Pancreas (tissue), 10 donors: ENCODE measurements around the gene TMEM235. TPM values are rescaled to one million over a fixed set of nuclear protein-coding genes. Genes with fewer than 3 reads are reported as not detected.

Source experiments
- ATAC-seq, 4 donors: fragments of 200-7000 bp; cut with Tn5 transposase; one replicate each; pipeline versions ENCODE4 v1.8.0 to v1.9.1; 2020; ENCODE audit warnings: mild to moderate bottlenecking in 4 of 4, moderate library complexity in 4 of 4
- DNase-seq, 6 donors: peaks; one replicate each; pipeline ENCODE4 v3.0.0-alpha.2; 2020
- FAIRE-seq: peaks from 2 replicates; lab custom pipeline; 2012; peaks lifted over from hg19 to GRCh38; lab: Jason Lieb, UNC
- H3K27ac ChIP-seq, 4 donors: fragments of 200-600 bp; sonication (generic); 1 replicate in 3 of 4; 2 replicates in 1 of 4; pipeline versions ENCODE4 v1.5.0 to v1.8.0; 2020
- H3K27me3 ChIP-seq, 4 donors: fragments of 200-600 bp; one replicate each; pipeline ENCODE4 v1.8.0; 2021
- H3K36me3 ChIP-seq, 3 donors: fragments of 200-600 bp; sonication (generic) in 1 of 3; one replicate each; pipeline versions ENCODE4 v1.5.0 to v1.8.0; 2020 to 2021
- H3K4me1 ChIP-seq, 3 donors: fragments of 200-600 bp; one replicate each; pipeline ENCODE4 v1.8.0; 2021
- H3K4me3 ChIP-seq, 4 donors: fragments of 200-600 bp; sonication (generic) in 2 of 4; one replicate each; pipeline versions ENCODE4 v1.5.0 to v1.8.0; 2020 to 2021
- H3K9me3 ChIP-seq, 4 donors: fragments of 200-600 bp; one replicate each; pipeline ENCODE4 v1.8.0; 2021
- WGBS, 2 donors: extraction: QIAGEN DNeasy Blood & Tissue Kit; methylation state at CpG; one replicate each; pipeline ENCODE4 v1.1.7; 2013; 5-methylcytosine and 5-hydroxymethylcytosine counted together
- intact Hi-C, 3 donors: fragments of 100-400 bp; cut with DNase I; formaldehyde crosslinking; loops; one replicate each; pipeline versions ENCODE4 v1.11.1 to v1.14.2; 2022
- polyA plus RNA-seq, 2 donors: library from polyadenylated mRNA; stranded (reverse); fragments of 200-250 nt; gene quantifications; one replicate each; pipeline ENCODE4 v1.2.3, GENCODE V29; 2013
- total RNA-seq, 6 donors: library from RNA; stranded (reverse); fragmentation: NEBNext Ultra II Directional in 4 of 6; extraction: Animal tissue kit (Norgen Biotek cat#: 25700) in 4 of 6; gene quantifications; one replicate each; pipeline versions ENCODE4 v1.2.1 to v1.2.4, GENCODE V29; 2021 to 2023
- TF ChIP-seq, protein P1 (sequence below), 4 donors: fragments of 200-600 bp; sonication (generic) in 3 of 4; IDR thresholded peaks; one replicate each; pipeline versions ENCODE4 v1.5.0 to v1.8.0; 2021; ENCODE audit warnings: antibody characterized with exemption in 4 of 4
- donor health status: healthy with polysubstance abuse.
- donor health status: DM: no; HTN: no; CAD: no; lungs with moderate emphysema.
- donor health status: DM: no; HTN: no; CAD: no.
- donor health status: control.
- donor health status: control.
- donor health status: Bipolar disorder and iron deficiency.
- donor health status: DM: yes; HTN: yes; CAD: no.
- donor health status: DM: no; HTN: no; CAD: no.
- donor health status: DM: no; HTN: no; CAD: no.
- donor health status: DM: yes; HTN: yes; CAD: no.

The TMEM235 gene
- total and polyA plus RNA-seq, 8 donors = 0.05 to 0.11 TPM; not detected in 6

DNA sequence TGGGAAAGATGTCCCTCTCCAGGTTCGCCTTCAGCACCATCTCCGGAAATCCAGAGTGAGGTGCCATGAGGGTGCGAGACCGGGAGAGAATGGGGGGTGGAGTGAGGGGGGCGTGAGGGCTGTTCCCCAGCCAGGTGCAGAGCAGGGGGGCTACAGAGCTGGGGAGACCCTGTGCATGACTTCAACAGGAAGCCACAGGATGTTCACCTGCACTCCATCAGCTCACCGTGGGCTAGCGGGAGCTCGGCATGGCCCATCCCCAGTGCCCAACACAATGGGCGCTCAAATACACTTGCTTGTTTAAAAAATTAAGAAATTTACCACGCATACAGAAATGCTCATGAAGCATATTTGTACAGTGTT is 27.7 kb downstream of the TMEM235 start:
- WGBS, 2 donors = 78 to 88% methylated on average over 10 of the region's 10 CpGs
- FAIRE-seq (no peak), ATAC-seq (no peak), DNase-seq (no peak)
- H3K27ac ChIP-seq = no peak overlapping the region
- H3K27me3 ChIP-seq = no peaks in the 10 kb centered on the region
- intact Hi-C loops = no loop called here
- H3K36me3 ChIP-seq = no peaks in the 10 kb centered on the region
- no peaks in the 10 kb centered on the region for H3K9me3 ChIP-seq
- H3K4me1 ChIP-seq = no peaks in the 10 kb centered on the region
- H3K4me3 ChIP-seq = no peak overlapping the region
- TF ChIP-seq, protein P1, sequence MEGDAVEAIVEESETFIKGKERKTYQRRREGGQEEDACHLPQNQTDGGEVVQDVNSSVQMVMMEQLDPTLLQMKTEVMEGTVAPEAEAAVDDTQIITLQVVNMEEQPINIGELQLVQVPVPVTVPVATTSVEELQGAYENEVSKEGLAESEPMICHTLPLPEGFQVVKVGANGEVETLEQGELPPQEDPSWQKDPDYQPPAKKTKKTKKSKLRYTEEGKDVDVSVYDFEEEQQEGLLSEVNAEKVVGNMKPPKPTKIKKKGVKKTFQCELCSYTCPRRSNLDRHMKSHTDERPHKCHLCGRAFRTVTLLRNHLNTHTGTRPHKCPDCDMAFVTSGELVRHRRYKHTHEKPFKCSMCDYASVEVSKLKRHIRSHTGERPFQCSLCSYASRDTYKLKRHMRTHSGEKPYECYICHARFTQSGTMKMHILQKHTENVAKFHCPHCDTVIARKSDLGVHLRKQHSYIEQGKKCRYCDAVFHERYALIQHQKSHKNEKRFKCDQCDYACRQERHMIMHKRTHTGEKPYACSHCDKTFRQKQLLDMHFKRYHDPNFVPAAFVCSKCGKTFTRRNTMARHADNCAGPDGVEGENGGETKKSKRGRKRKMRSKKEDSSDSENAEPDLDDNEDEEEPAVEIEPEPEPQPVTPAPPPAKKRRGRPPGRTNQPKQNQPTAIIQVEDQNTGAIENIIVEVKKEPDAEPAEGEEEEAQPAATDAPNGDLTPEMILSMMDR (IDR thresholded peaks at IDR 0.05) = no peak

DNA sequence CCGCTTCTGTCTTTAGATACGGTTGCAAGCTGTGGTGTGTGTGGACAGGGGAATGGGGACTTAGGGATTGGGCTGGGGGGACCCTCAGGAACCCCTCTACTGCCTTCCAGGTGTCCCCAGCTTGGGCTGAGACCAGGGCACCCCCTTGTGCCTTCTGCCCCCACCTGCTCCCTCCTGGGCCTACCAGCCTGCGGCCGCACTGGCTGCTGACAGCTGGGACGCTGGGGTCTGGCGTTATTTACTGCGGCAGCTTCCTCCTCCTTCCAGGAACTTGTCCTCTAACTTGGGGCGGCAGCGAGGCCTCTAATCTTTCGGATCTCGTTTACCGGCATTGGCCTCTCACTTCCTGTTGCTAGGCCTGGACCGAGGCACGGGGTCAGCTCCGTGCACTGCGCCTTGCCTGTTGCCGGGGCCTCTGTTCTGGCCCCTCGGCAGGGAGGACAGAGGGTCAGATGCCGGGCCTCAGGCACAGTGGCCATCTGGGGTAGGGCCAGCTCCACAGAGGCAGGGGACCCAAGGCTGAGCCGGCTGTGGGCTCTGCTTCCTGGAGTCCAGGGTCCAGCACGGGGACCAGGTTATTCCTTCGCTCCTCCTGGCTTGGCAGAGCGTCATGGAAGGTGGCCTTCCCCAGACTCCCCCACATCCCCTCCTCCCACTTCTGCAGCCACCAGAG is 31.8 kb downstream of the TMEM235 start:
- WGBS, 2 donors = 78 to 84% methylated on average over 23 of the region's 23 CpGs
- no peak for FAIRE-seq
- H3K4me1 ChIP-seq = peaks cover 7 to 16% (median 9%) of the 10 kb centered on the region in 3 donors

DNA sequence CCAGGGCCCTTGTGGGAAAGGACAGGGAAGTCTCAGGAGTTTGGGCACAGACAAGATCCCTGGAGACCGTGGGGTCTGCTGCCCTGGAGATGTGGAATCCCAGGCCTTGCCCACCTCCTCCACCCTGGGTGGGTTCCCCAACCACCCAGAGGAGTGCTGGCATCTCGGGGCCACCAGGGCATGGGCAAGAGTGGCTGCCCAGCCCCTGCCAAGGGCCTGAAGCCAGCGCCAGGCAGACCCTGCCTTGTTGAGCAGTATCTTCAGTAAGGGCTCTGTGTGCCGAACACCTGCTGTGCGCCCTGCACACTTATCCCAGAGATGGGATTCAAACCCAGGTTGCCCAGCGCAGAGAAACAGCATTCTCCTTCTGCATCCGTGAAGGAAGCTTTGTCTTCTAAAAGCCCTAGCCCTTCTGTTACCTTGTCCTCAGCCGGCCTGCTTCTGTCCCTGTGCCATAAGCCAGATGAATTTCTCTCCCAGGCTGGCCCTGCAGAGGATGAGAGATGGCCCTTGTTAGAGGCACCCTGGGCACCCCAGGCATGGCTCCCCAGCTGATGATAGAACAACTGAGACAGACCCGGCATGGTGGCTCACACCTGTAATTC is 32.4 kb downstream of the TMEM235 start:
- Histone ChIP-seq H3K9me3 (no peaks in the 10 kb centered on the region), H3K4me1 (peaks cover 7 to 22% (median 9%) of the 10 kb centered on the region in 3 donors), H3K27ac (peak overlapping the region in 1 of 4 donors; percentile 47), H3K27me3 (no peaks in the 10 kb centered on the region), H3K4me3 (no peak overlapping the region), H3K36me3 (no peaks in the 10 kb centered on the region)
- ATAC-seq (no peak), DNase-seq (peak in 2 of 6 donors; percentile 38 to 56), FAIRE-seq (no peak)
- WGBS, 2 donors = 92 to 94% methylated on average over 9 of the region's 9 CpGs
- intact Hi-C loops = no loop called here
- TF ChIP-seq, protein P1 (IDR thresholded peaks at IDR 0.05) = no peak

More for the DNA sequence above, 31.8 kb downstream of the TMEM235 start:
- Histone ChIP-seq H3K36me3 (no peaks in the 10 kb centered on the region), H3K4me3 (no peak overlapping the region), H3K9me3 (no peaks in the 10 kb centered on the region), H3K27ac (peak overlapping the region in 2 of 4 donors; percentile 27 to 50), H3K27me3 (no peaks in the 10 kb centered on the region)
- intact Hi-C loops = no loop called here
- ATAC-seq (no peak), DNase-seq (peak in 3 of 6 donors; percentile 31 to 65 (median 57))
- TF ChIP-seq, protein P1 (IDR thresholded peaks at IDR 0.05) = no peak

DNA sequence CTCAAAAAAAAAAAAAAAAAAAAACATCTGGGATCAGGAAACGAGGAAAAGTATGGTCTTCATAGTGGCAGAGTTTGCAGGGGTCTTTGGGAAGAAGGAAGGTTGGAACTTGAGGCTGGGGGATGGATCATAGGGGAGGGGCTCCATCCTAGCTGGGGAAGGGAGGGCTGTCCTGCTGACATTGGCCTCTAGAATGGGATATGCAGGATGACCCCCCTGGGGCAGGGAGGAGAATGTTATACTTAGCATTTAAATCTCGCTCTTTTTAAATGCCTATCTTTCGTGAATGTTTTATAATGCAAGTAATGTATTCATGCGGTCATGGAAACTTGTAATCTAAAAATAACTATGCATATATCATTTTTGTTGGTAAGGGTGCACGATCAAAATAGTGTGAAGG is 33.2 kb downstream of the TMEM235 start:
- ATAC-seq (no peak), DNase-seq (no peak), FAIRE-seq (no peak)
- no peak overlapping the region for H3K4me3 ChIP-seq
- intact Hi-C loops = no loop called here
- 83 to 85% methylated on average over 5 of the region's 5 CpGs for WGBS, 2 donors
- H3K27me3 ChIP-seq = no peaks in the 10 kb centered on the region
- no peaks in the 10 kb centered on the region for H3K9me3 ChIP-seq
- no peak overlapping the region for H3K27ac ChIP-seq
- H3K36me3 ChIP-seq = no peaks in the 10 kb centered on the region
- peaks cover 7 to 29% (median 9%) of the 10 kb centered on the region in 3 donors for H3K4me1 ChIP-seq
- TF ChIP-seq, protein P1 (IDR thresholded peaks at IDR 0.05) = no peak

DNA sequence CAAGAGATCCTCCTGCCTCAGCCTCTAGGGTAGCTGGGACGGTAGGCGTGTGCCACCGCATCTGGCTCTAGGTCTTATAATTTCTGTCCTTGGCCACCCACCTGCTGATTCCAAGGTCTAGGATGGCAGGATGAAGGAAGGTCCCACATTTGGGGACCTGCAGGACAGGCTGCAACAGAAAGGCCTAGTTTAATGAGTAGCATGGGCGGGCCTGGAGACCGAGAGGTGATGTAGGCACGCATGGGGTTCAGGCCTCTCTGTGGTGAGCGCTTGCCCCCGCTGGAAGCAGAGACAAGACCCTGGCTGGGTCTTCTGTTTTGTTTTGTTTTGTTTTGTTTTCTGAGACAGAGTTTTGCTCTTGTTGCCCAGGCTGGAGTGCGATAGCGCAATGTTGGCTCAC is 33.7 kb downstream of the TMEM235 start:
- TF ChIP-seq, protein P1 (IDR thresholded peaks at IDR 0.05) = no peak
- H3K9me3 ChIP-seq = no peaks in the 10 kb centered on the region
- DNase-seq (peak in 2 of 6 donors; percentile 30 to 47), FAIRE-seq (no peak), ATAC-seq (no peak)
- H3K27me3 ChIP-seq = no peaks in the 10 kb centered on the region
- intact Hi-C loops = no loop called here
- WGBS, 2 donors = 97% methylated on average over 10 of the region's 10 CpGs
- no peak overlapping the region for H3K4me3 ChIP-seq
- H3K36me3 ChIP-seq = no peaks in the 10 kb centered on the region
- H3K4me1 ChIP-seq = peaks cover 7 to 33% (median 9%) of the 10 kb centered on the region in 3 donors
- H3K27ac ChIP-seq = peak overlapping the region; percentile 53 to 79 (median 68)
